HL-60/S4 (cell line): ENCODE results near the gene PIGN.

ENCODE experiments used
- in situ Hi-C: fragments of 300-500 bp; cut with MboI; formaldehyde crosslinking; loops from 2 replicates; pipeline ENCODE4 v1.14.3; 2022; ENCODE audit warnings: low sequenced_read_pairs

The PIGN gene

GRCh38 chr18:62186774-62187542 lies at the start of gene PIGN, which contains the start of gene RELCH:
TSS of gene PIGN (minus strand) at chr18:62187056. CDS start at chr18:62161353, 25,703 bp downstream.
TSS of gene RELCH (plus strand) at chr18:62187255. CDS start at chr18:62187506, 251 bp downstream.
- in situ Hi-C loops: loop anchor here (10.0 to 25.0 kb wide), 2 partner anchors 375 to 798 kb away; no protein-coding TSS in a partner anchor

GRCh38 chr18:62236252-62236651 lies 49.4 kb upstream of the PIGN start:
- in situ Hi-C loops: no loop called here

GRCh38 chr18:62226047-62226446 lies 39.2 kb upstream of the PIGN start:
- in situ Hi-C loops: no loop called here

- in situ Hi-C loops: no loop called here
Measured at GRCh38 chr18:62224229-62224628, 37.4 kb upstream of the PIGN start.

GRCh38 chr18:62214790-62215189 lies 27.9 kb upstream of the PIGN start:
- in situ Hi-C loops: no loop called here

GRCh38 chr18:62211325-62211828 lies 24.5 kb upstream of the PIGN start:
- in situ Hi-C loops: no loop called here

- in situ Hi-C loops: no loop called here
Measured at GRCh38 chr18:62210138-62210537, 23.3 kb upstream of the PIGN start.

- in situ Hi-C loops: no loop called here
Measured at GRCh38 chr18:62209046-62209445, 22.2 kb upstream of the PIGN start.

GRCh38 chr18:62206593-62206992 lies 19.7 kb upstream of the PIGN start:
- in situ Hi-C loops: no loop called here

- in situ Hi-C loops: no loop called here
Measured at GRCh38 chr18:62205824-62206223, 19.0 kb upstream of the PIGN start.

- in situ Hi-C loops: no loop called here
Measured at GRCh38 chr18:62201870-62202269, 15.0 kb upstream of the PIGN start.

GRCh38 chr18:62200121-62200914 lies 13.5 kb upstream of the PIGN start:
- in situ Hi-C loops: no loop called here

- in situ Hi-C loops: loop anchor here (25.0 kb wide), 1 partner anchor 363 kb away; no protein-coding TSS in a partner anchor
Measured at GRCh38 chr18:62199629-62200028, 12.8 kb upstream of the PIGN start.

- in situ Hi-C loops: loop anchor here (25.0 kb wide), 1 partner anchor 364 kb away; no protein-coding TSS in a partner anchor
Measured at GRCh38 chr18:62198259-62198658, 11.4 kb upstream of the PIGN start.

GRCh38 chr18:62196980-62197379 lies 10.1 kb upstream of the PIGN start:
- in situ Hi-C loops: loop anchor here (25.0 kb wide), 1 partner anchor 365 kb away; no protein-coding TSS in a partner anchor

GRCh38 chr18:62196079-62196478 lies 9.2 kb upstream of the PIGN start:
- in situ Hi-C loops: loop anchor here (25.0 kb wide), 1 partner anchor 366 kb away; no protein-coding TSS in a partner anchor

- in situ Hi-C loops: loop anchor here (10.0 to 25.0 kb wide), 2 partner anchors 373 to 796 kb away; no protein-coding TSS in a partner anchor
Measured at GRCh38 chr18:62189208-62189607, 2.4 kb upstream of the PIGN start.

- in situ Hi-C loops: loop anchor here (10.0 to 25.0 kb wide), 2 partner anchors 374 to 797 kb away; no protein-coding TSS in a partner anchor
Measured at GRCh38 chr18:62187543-62188510, 971 bp upstream of the PIGN start.

- in situ Hi-C loops: loop anchor here (10.0 to 25.0 kb wide), 2 partner anchors 376 to 798 kb away; no protein-coding TSS in a partner anchor
Measured at GRCh38 chr18:62186499-62186773, 420 bp downstream of the PIGN start.

GRCh38 chr18:62183578-62184195 lies 3.2 kb downstream of the PIGN start:
- in situ Hi-C loops: loop anchor here (10.0 to 25.0 kb wide), 2 partner anchors 379 to 801 kb away; no protein-coding TSS in a partner anchor
